GM18951 (cell line): ENCODE results near the gene LDLR.
"Not testable (repeated sequence)": the region's sequence is repeated elsewhere in the genome, so short reads cannot be mapped to it uniquely, and the experiment has no call there.

Experiments used
- POLR2A ChIP-seq: IDR thresholded peaks from 4 replicates; pipeline ENCODE4 v1.6.1; 2011; ENCODE audit warnings: mild to moderate bottlenecking; ENCODE audit not compliant: insufficient read length, insufficient read depth; ENCODE audit errors: extremely low read depth
- in situ Hi-C: fragments of 300-500 bp; cut with MboI; formaldehyde crosslinking; loops from one replicate; pipeline ENCODE4 v1.12.0; 2022; ENCODE audit warnings: low sequenced_read_pairs, mixed read lengths, inconsistent platforms; ENCODE audit not compliant: unreplicated experiment

Gene LDLR

DNA sequence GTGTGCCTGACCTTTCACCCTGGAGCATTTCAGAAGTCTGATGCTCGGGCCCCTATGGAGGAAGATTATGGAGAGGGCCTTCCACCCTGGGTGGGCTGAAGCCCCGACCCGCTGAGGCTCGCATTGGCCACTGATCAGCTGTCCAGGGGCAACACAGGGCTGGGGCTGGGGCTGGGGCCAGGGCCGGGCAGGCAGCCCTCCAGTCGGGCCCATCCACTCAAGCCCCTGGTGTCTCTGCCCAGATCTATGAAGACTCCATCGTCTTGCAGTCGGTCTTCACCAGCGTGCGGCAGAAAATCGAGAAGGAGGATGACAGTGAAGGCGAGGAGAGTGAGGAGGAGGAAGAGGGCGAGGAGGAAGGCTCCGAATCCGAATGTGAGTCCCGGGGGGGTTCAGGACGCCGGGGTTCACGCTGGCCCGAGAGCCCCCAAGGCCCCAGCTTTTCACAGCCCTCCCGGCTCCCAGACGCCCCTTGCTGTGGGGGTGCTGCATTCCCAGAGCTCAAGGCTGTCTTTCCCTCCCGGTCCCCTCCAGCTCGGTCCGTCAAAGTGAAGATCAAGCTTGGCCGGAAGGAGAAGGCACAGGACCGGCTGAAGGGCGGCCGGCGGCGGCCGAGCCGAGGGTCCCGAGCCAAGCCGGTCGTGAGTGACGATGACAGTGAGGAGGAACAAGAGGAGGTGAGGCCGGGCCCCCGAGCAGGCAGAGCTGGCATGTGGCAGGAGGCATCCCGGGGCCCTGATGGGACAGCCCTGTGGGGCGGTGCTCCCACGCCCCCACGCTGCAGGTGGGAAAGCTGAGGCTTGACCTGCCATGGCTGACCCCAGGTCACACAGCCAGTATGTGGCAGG lies 29.5 kb upstream of the LDLR start:
- TF ChIP-seq POLR2A = no peak

DNA sequence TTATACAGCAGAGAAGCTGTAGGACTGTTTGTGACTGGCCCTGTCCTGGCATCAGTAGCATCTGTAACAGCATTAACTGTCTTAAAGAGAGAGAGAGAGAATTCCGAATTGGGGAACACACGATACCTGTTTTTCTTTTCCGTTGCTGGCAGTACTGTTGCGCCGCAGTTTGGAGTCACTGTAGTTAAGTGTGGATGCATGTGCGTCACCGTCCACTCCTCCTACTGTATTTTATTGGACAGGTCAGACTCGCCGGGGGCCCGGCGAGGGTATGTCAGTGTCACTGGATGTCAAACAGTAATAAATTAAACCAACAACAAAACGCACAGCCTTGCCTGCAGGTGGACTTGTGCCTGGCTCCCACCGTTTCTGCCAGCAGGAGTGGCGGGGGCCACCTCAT lies 27.3 kb upstream of the LDLR start:
- no peak for TF ChIP-seq POLR2A
- in situ Hi-C loops = no loop called here

More for the DNA sequence above, 29.5 kb upstream of the LDLR start:
- in situ Hi-C loops = no loop called here

DNA sequence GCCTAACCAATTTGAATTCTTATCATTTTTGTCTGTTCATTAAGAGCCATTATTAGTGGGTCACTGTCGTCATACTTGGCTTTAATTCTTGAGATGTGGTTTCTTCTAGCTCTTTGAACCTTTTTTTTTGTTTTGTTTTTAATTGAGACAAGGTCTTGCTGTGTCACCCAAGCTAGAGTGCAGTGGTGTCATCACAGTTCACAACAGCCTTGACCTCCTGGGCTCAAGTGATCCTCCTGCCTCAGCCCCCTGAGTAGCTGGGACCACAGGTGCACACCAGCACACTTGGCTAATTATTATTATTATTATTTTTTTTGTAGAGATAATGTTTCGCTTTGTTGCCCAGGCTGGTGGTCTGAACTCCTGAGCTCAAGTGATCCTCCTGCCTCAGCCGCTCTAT lies 25.8 kb upstream of the LDLR start:
- in situ Hi-C loops = no loop called here
- TF ChIP-seq POLR2A = no peak

DNA sequence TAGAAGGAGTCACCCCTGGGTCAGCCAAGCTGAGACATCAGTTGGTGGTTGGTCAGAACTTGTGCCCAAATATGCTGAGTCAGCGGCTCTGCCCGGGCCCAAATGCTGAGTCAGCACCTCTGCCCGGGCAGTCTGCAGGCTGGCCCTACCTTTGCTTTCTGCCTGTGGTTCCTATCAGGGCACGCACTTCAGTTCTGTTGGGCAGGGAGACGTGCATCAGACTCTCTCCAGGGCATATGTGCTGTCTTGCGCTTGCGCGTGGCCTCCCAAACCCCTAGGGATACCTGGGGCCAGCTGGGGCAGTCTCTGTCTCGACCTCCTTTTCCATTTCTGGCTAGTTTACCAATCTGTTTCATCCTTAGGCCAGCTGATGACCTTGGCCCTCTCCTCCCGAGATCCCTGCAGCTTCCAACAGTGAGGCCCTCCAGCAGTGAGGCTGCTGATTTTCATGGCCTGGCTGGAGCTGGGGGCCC lies 24.4 kb upstream of the LDLR start:
- TF ChIP-seq POLR2A = no peak
- in situ Hi-C loops = no loop called here

DNA sequence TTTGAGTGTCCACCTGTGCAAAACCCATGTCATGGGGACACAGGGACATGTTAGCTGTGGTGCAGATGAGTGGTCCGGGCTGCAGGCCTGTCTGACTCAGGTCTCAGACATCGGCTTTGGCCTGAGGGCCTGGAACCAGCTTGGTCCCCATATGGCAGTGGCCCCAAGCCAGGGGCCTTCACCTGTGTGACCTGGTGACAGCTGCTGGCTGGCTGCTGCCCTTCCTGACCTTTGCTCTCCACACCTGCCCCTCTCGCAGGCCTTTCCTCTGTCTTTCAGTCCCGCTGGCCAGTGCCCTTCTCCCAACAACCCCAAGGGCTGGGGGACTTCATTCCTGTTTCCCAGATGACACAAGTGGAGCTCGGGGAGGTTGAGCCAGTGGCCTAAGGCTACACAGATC lies 22.9 kb upstream of the LDLR start:
- in situ Hi-C loops = no loop called here
- TF ChIP-seq POLR2A = no peak

DNA sequence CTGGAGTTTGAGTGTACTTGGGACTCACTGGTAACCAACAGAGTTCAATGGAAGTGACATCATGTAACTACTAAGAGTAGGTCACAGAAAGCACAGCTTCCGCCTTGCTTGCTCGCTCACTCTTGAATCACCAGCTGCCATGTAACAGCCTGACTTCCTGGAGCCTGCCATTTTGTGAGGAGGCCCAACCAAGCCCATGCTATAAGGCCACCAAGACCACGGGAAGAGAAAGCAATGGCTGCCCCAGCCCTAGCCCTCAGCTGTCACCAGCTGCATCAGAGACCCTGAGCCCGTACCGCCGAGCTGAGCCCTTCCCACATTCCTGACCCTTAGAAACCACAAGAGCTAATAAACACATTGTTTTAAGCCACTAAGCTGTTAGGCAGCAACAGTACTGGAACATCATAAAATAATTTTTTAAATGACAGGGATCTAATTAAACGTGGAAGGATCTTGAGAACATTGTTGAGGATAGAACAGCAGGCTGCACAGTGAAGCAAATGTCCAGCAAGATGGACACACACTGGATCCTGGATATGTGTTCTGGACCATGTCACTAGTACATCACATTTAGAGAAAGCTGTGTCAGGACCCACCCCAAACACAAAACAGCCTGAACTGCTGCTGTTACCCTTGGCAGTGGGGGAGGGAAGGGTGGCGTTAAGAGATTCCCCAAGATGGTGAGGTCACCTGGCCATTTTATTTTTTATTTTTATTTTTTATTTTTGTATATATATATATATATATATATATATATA lies 21.7 kb upstream of the LDLR start:
- in situ Hi-C loops = no loop called here
- no peak for TF ChIP-seq POLR2A

DNA sequence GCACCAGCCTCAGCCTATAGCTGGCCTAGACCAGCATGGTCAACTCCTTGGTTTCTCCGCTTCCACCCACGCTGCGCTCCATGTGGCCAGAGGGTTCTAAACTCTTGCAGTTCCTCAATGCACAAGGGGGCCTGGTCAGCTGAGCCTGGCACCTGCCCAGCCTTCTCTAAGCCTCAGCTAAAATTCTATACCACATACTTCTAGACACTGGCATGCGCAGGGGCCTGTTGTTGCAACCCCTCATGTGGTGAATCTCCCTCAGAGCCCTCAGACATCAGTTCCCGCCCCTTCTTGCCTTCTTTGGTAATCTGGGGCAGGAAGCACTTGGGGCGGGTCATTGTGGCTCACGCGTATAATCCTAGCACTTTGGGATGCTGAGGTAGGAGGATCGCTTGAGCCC lies 19.7 kb upstream of the LDLR start:
- no peak for TF ChIP-seq POLR2A
- in situ Hi-C loops = no loop called here

DNA sequence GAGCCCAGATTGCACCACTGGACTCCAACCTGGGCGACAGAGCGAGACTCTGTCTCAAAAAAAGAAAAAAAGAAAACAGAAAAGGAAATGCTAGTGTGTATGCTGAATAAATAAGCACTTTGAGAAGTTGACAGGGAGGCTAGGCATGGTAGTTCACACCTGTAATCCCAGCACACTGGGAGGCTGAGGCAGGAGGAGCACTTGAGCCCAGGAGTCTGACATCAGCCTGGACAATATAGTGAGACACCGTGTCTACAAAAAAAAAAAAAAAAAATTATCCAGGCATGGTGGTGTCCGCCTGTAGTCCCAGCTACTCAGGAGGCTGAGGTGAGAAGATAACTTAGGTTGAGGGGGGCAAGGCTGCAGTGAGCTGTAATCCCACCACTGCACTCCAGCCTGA lies 19.1 kb upstream of the LDLR start:
- in situ Hi-C loops = no loop called here
- no peak for TF ChIP-seq POLR2A

DNA sequence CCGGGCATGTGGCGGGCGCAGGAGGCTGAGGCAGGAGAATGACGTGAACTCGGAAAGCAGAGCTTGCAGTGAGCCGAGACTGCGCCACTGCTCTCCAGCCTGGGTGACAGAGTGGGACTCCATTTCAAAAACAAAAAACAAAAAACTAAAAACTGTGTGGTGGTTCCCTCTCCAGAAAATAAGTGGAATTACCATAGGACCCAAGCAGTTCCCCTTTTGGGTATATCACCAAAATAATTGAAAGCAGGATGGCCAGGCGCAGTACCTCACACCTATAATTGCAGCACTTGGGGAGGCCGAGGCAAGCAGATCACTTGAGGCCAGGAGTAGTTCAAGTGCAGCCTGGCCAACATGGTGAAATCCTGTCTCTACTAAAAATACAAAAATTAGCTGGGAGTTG lies 15.7 kb upstream of the LDLR start:
- no peak for TF ChIP-seq POLR2A
- in situ Hi-C loops = no loop called here

DNA sequence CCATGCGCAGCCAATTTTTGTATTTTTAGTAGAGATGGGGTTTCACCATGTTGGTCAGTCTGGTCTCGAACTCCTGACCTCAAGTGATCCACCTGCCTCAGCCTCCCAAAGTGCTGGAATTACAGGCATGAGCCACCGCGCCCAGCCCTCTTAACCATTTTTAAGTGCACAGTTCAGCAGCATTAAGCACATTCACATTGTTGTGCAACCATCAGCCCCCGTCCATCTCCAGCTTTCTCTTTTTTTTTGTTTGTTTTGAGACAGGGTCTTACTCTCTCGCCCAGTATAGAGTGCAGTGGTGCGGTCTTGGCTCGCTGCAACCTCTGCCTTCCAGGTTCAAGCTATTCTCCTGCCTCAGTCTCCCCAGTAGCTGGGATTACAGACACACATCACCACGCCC lies 12.5 kb upstream of the LDLR start:
- in situ Hi-C loops = not testable (repeated sequence)

DNA sequence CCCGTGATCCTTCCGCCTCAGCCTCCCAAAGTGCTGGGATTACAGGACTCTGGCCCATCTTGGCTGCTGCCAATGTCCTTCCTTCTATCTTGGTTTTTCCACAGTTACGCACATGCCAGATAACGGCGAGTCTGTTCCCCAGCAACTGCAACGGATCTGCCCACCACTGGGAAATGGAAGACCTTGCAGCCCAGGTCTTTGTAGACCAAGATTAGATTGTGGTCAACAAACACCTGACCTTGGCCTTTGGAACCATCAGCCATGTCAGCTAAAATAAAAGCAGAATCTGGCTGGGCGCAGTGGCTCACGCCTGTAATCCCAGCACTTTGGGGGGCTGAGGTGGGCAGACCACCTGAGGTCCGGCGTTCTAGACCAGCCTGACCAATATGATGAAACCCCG lies 10.4 kb upstream of the LDLR start:
- no peak for TF ChIP-seq POLR2A

DNA sequence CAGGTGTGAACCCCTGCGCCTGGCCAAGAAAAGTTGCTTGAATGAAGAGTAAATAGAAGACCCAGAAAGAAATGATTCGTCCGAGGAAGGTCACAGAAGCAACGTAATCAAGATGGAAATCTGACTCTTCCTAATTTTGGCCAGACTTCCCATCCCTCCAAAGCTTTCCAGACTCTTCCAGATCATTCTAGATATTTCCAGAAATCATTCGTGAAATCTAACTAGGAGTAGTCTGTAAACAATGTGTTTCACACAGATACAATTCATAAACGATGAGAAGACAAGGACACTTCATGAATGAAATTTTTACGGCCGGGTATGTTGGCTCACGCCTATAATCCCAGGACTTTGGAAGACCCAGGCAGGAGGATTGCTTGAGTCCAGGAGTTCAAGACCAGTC lies 9.3 kb upstream of the LDLR start:
- no peak for TF ChIP-seq POLR2A
- in situ Hi-C loops = no loop called here

More for the DNA sequence above, 10.4 kb upstream of the LDLR start:
- in situ Hi-C loops = no loop called here

DNA sequence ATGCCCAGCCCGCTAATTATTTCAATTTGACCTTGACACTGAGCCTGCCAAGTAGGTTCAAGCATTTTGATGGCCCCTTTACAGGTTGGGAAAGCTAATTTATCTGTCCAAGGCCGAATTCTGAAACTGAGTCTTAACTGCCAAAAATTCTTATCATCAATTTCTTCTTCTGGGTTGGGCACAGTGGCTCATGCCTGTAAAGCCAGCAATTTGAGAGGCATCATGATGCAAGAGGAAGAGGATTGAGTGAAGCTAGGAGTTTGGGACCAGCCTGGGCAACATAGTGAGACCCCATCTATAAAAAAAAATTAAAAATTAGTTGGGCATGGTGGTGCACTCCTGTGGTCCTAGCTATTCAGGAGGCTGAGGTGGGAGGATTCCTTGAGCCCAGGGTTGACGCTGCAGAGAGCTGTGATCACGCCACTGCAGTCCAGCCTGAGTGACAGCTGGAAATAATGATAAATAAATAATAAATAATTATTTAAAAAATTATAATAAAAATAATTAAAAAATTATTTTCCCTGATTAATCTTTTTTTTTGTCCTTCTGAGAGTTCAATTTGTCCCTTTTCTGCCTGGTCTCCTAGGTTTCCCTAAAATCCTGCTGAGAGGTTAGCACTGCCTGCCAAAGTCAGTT lies 1.3 kb upstream of the LDLR start:
- in situ Hi-C loops = no loop called here
- no peak for TF ChIP-seq POLR2A
